GM12873 (cell line): ENCODE measurements around the gene PHF21A.

ENCODE experiments used
- CTCF ChIP-seq: IDR thresholded peaks from 2 replicates; pipeline ENCODE4 v1.5.1; 2012; ENCODE audit warnings: low read depth, mild to moderate bottlenecking, moderate library complexity, low read length, control low read depth; ENCODE audit not compliant: insufficient read depth; ENCODE audit errors: missing control alignments

Gene PHF21A

GRCh38 chr11:46133119-46133518 is 11.9 kb upstream of the PHF21A start:
- TF ChIP-seq CTCF, result no peak

- TF ChIP-seq CTCF, result no peak
Observed at GRCh38 chr11:46130286-46130940, 9.2 kb upstream of the PHF21A start.

GRCh38 chr11:46129133-46129532 is 7.9 kb upstream of the PHF21A start:
- no peak for TF ChIP-seq CTCF

GRCh38 chr11:46127150-46127638 is 5.9 kb upstream of the PHF21A start:
- TF ChIP-seq CTCF, result peak; percentile 62

- TF ChIP-seq CTCF, result no peak
Observed at GRCh38 chr11:46125284-46125683, 4.0 kb upstream of the PHF21A start.

GRCh38 chr11:46122945-46123715 is 1.9 kb upstream of the PHF21A start:
- TF ChIP-seq CTCF, result no peak

GRCh38 chr11:46121724-46122477 is 647 bp upstream of the PHF21A start:
- no peak for TF ChIP-seq CTCF
